Muscle of leg (tissue), 11 donors: Measurements from ENCODE around the gene LAMA4. TPM values are rescaled to one million over a fixed set of nuclear protein-coding genes. Genes with fewer than 3 reads are reported as not detected.
A peak's percentile ranks its signal among the peaks of the same experiment; 100 is the strongest.

Experiments used
- DNase-seq: peaks from one replicate; pipeline ENCODE4 v3.0.0; 2013
- H3K27ac ChIP-seq: one replicate; pipeline ENCODE4 v1.5.1; 2013; ENCODE audit warnings: mild to moderate bottlenecking, low read length, control low read depth
- H3K27me3 ChIP-seq: one replicate; pipeline ENCODE4 v1.6.1; 2013; ENCODE audit warnings: low read length; ENCODE audit not compliant: control insufficient read depth, insufficient read depth
- H3K36me3 ChIP-seq: one replicate; pipeline ENCODE4 v1.6.1; 2013; ENCODE audit warnings: low read length; ENCODE audit not compliant: control insufficient read depth, insufficient read depth
- H3K4me1 ChIP-seq: one replicate; pipeline ENCODE4 v1.6.1; 2013; ENCODE audit warnings: low read length; ENCODE audit not compliant: control insufficient read depth, insufficient read depth
- H3K4me3 ChIP-seq: one replicate; pipeline ENCODE4 v1.5.1; 2013; ENCODE audit warnings: low read length, control low read depth
- H3K9me3 ChIP-seq: replicated peaks from 2 replicates; pipeline ENCODE4 v1.6.1; 2013; ENCODE audit warnings: low read depth, low read length; ENCODE audit not compliant: control insufficient read depth
- WGBS: methylation state at CpG from one replicate; pipeline ENCODE4 v1.1.5; 2013; ENCODE audit warnings: missing lambda C conversion rate; ENCODE audit not compliant: insufficient coverage; 5-methylcytosine and 5-hydroxymethylcytosine counted together
- polyA plus RNA-seq, 8 donors: library from polyadenylated mRNA; unstranded; fragments of 120-200 nt; gene quantifications; one replicate each; pipeline versions ENCODE4 v1.2.1 to v1.2.3, GENCODE V29; 2013; ENCODE audit warnings: inconsistent platforms in 1 of 8, low replicate concordance in 1 of 8; ENCODE audit not compliant: insufficient read length in 8 of 8, insufficient read depth in 1 of 8
- total RNA-seq: library from RNA; stranded (reverse); fragments of 120-200 nt; gene quantifications from one replicate; pipeline ENCODE4 v1.2.4, GENCODE V29; 2013

LAMA4 gene
- total and polyA plus RNA-seq, 9 donors, result 123 to 249 (median 188) TPM

- DNase-seq, result peak; percentile 96
- WGBS, result no CpG with 5 or more reads among the region's 5 CpGs
- Histone ChIP-seq H3K36me3 (peaks cover 12% of the 10 kb centered on the region), H3K9me3 (no peaks in the 10 kb centered on the region), H3K27me3 (no peaks in the 10 kb centered on the region), H3K27ac (peak overlapping the region; percentile 87), H3K4me3 (no peak overlapping the region), H3K4me1 (peaks cover 28% of the 10 kb centered on the region)
Observed at GRCh38 chr6:112245511-112246203, 8.7 kb downstream of the LAMA4 start.

DNA sequence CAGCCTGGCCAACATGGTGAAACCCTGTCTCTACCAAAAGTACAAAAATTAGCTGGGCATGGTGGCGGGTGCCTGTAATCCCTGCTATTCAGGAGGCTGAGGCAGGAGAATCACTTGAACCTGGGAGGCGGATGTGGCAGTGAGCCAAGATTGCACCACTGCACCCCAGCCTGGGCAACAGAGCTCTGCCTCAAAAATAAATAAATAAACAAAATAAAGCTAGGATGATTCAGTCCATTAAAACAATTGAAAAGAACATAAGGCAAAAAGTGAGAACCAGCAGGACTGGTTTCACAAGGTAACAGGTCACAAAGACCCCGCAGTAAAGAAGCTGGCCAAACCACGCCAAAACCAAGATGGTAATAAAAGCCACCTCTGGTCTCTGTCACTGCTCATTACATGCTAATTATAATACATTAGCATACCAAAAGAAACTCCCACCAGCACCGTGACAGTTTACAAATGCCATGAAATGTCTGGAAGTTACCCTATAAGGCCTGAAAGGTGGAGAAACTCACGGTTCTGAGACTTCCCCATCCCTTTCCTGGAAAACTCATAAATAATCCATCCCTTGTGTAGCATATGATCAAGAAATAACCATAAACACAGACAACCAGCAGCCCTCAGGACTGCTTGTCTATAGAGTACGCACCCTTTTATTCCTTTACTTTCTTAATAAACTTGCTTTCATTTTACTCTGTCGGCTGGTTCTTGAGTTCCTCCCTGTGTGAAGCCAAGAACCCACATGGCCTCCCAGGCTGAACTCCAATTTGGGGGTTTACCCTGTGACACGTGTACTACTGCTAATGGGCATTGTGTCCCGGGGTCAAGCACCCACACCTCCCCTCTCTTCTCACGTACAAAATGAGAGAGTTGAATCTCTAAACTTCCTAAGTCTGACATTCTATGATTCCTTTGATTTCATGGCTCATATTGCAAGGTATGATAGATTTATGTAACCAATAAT lies 10.2 kb downstream of the LAMA4 start:
- peaks cover 25% of the 10 kb centered on the region for H3K4me1 ChIP-seq
- H3K27me3 ChIP-seq, result no peaks in the 10 kb centered on the region
- peaks cover 6% of the 10 kb centered on the region for H3K36me3 ChIP-seq
- no peak overlapping the region for H3K4me3 ChIP-seq
- no peaks in the 10 kb centered on the region for H3K9me3 ChIP-seq
- 51% methylated on average over 3 of the region's 11 CpGs for WGBS
- H3K27ac ChIP-seq, result peak overlapping the region; percentile 87
- DNase-seq, result no peak

GRCh38 chr6:112241820-112242429 lies 12.4 kb downstream of the LAMA4 start:
- H3K27ac ChIP-seq, result no peak overlapping the region
- no peak overlapping the region for H3K4me3 ChIP-seq
- peaks cover 9% of the 10 kb centered on the region for H3K36me3 ChIP-seq
- H3K9me3 ChIP-seq, result no peaks in the 10 kb centered on the region
- no peaks in the 10 kb centered on the region for H3K27me3 ChIP-seq
- no peak for DNase-seq
- peaks cover 34% of the 10 kb centered on the region for H3K4me1 ChIP-seq

DNA sequence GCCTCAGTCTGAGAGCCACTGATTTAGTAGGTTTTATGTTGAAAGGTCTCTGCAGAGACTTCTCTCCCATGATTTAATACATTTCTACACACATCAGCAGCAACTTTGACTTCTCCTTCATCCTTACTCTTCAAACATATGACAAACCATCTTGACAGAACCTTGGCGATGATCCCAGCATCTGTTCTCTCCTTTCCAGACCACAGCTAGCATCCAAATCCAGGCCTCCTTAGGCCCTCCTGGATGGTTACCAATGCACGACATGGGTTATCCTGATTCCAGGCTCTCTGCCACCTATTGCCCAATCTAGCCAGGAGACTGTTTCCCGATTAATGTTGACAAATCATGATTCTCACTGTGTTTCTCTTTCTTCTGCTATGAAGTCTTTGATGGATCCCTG lies 16.8 kb downstream of the LAMA4 start:
- peak; percentile 61 for DNase-seq
- Histone ChIP-seq H3K27ac (peak overlapping the region; percentile 62), H3K9me3 (no peaks in the 10 kb centered on the region), H3K4me1 (peaks cover 24% of the 10 kb centered on the region), H3K4me3 (no peak overlapping the region), H3K27me3 (no peaks in the 10 kb centered on the region), H3K36me3 (peaks cover 6% of the 10 kb centered on the region)
- WGBS, result 45% methylated on average over 3 of the region's 3 CpGs

GRCh38 chr6:112237066-112237465 lies 17.3 kb downstream of the LAMA4 start:
- 33% methylated on average over 1 of the region's 4 CpGs for WGBS
- peak; percentile 44 for DNase-seq
- Histone ChIP-seq H3K9me3 (no peaks in the 10 kb centered on the region), H3K27me3 (no peaks in the 10 kb centered on the region), H3K4me3 (no peak overlapping the region), H3K4me1 (peaks cover 24% of the 10 kb centered on the region), H3K36me3 (peaks cover 6% of the 10 kb centered on the region), H3K27ac (peak overlapping the region; percentile 62)

- H3K9me3 ChIP-seq, result no peaks in the 10 kb centered on the region
- H3K36me3 ChIP-seq, result peaks cover 6% of the 10 kb centered on the region
- WGBS, result 100% methylated on average over 2 of the region's 5 CpGs
- H3K4me3 ChIP-seq, result no peak overlapping the region
- peaks cover 32% of the 10 kb centered on the region for H3K4me1 ChIP-seq
- no peak overlapping the region for H3K27ac ChIP-seq
- H3K27me3 ChIP-seq, result no peaks in the 10 kb centered on the region
- DNase-seq, result no peak
Observed at GRCh38 chr6:112235956-112236355, 18.4 kb downstream of the LAMA4 start.

DNA sequence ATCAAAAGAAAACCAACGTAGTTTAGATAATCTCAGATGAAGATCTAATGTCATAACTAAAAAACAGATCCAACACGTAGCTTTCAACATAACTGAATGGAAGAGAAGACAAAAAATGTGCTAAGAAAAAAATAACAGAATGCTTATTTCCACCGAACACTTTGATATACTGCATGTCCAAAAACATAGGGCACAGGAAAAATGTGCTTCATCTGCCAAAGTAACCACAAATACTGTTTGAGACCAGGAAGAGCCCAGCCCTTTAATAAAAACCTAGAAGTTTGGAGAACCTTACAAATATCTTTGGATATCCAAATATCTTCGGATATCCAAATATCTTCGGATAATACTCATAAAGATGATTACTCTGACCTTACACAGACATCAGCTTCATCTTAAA lies 19.8 kb downstream of the LAMA4 start:
- no peaks in the 10 kb centered on the region for H3K27me3 ChIP-seq
- WGBS, result no CpG with 5 or more reads among the region's 5 CpGs
- H3K36me3 ChIP-seq, result peaks cover 6% of the 10 kb centered on the region
- no peaks in the 10 kb centered on the region for H3K9me3 ChIP-seq
- H3K27ac ChIP-seq, result peak overlapping the region; percentile 93
- H3K4me1 ChIP-seq, result peaks cover 32% of the 10 kb centered on the region
- no peak overlapping the region for H3K4me3 ChIP-seq
- no peak for DNase-seq

DNA sequence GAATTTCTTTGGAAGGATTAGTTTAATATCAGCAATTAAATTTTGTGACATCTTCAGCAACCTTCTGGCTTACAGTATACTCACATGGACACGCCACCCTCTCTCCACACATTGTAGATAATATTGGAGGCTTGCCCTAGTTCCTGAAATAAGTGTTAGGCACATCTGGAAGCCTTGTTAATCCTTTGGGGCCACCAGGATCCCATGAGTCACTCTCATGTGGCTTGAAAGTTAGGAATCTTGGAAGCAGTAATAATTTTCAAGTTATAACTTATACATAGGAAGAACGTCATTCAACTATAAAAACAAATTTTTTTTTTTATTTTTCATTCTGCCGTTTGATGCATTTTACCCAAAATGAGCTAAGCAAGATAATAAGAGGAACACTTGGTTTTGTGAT lies 20.5 kb downstream of the LAMA4 start:
- Histone ChIP-seq H3K27ac (peak overlapping the region; percentile 93), H3K4me1 (peaks cover 32% of the 10 kb centered on the region), H3K36me3 (peaks cover 6% of the 10 kb centered on the region), H3K4me3 (no peak overlapping the region), H3K9me3 (no peaks in the 10 kb centered on the region), H3K27me3 (no peaks in the 10 kb centered on the region)
- DNase-seq, result peak; percentile 82
- no CpG with 5 or more reads among the region's 3 CpGs for WGBS

- Histone ChIP-seq H3K27me3 (no peaks in the 10 kb centered on the region), H3K4me3 (no peak overlapping the region), H3K27ac (peak overlapping the region; percentile 93), H3K4me1 (peaks cover 34% of the 10 kb centered on the region), H3K36me3 (peaks cover 8% of the 10 kb centered on the region), H3K9me3 (no peaks in the 10 kb centered on the region)
- peak; percentile 97 for DNase-seq
- 0% methylated on average over 2 of the region's 5 CpGs for WGBS
Observed at GRCh38 chr6:112232845-112233256, 21.5 kb downstream of the LAMA4 start.

- Histone ChIP-seq H3K4me1 (peaks cover 27% of the 10 kb centered on the region), H3K27ac (peak overlapping the region; percentile 93), H3K27me3 (no peaks in the 10 kb centered on the region), H3K9me3 (no peaks in the 10 kb centered on the region), H3K4me3 (no peak overlapping the region), H3K36me3 (peaks cover 3% of the 10 kb centered on the region)
- WGBS, result no CpG with 5 or more reads among the region's 2 CpGs
- peak; percentile 63 for DNase-seq
Observed at GRCh38 chr6:112231594-112232060, 22.7 kb downstream of the LAMA4 start.
